H9 (cell line): ENCODE measurements around the gene COL4A2. TPM values are rescaled to one million over a fixed set of nuclear protein-coding genes. Genes with fewer than 3 reads are reported as not detected.
A peak's percentile ranks its signal among the peaks of the same experiment; 100 is the strongest.

ENCODE experiments used
- DNase-seq: peaks from one replicate; pipeline ENCODE4 v3.0.0-alpha.2; 2017
- H2AFZ ChIP-seq: one replicate; pipeline ENCODE4 v1.6.1; 2013; ENCODE audit warnings: mild to moderate bottlenecking, low read length, control low read depth, moderate library complexity
- H2AK5ac ChIP-seq: 2 replicates; pipeline ENCODE4 v1.6.1; 2013; ENCODE audit warnings: low read length, control low read depth, mixed read lengths; ENCODE audit not compliant: insufficient read length
- H2BK120ac ChIP-seq: one replicate; pipeline ENCODE4 v1.6.1; 2013; ENCODE audit warnings: low read depth, mild to moderate bottlenecking, low read length, control low read depth, inconsistent platforms; ENCODE audit not compliant: poor library complexity, severe bottlenecking
- H2BK12ac ChIP-seq: 2 replicates; pipeline ENCODE4 v1.6.1; 2013; ENCODE audit warnings: low read length, control low read depth, mixed read lengths, low read depth; ENCODE audit not compliant: insufficient read length
- H2BK15ac ChIP-seq: 2 replicates; pipeline ENCODE4 v1.6.1; 2013; ENCODE audit warnings: low read depth, low read length, control low read depth
- H2BK20ac ChIP-seq: one replicate; pipeline ENCODE4 v1.6.1; 2013; ENCODE audit warnings: low read depth, mild to moderate bottlenecking, low read length, control low read depth, inconsistent platforms; ENCODE audit not compliant: poor library complexity, severe bottlenecking
- H2BK5ac ChIP-seq: 2 replicates; pipeline ENCODE4 v1.6.1; 2013; ENCODE audit warnings: low read length, control low read depth, mixed read lengths; ENCODE audit not compliant: insufficient read length
- H3K14ac ChIP-seq: 2 replicates; pipeline ENCODE4 v1.6.1; 2013; ENCODE audit warnings: low read length, control low read depth; ENCODE audit not compliant: insufficient read depth
- H3K18ac ChIP-seq: 2 replicates; pipeline ENCODE4 v1.6.1; 2013; ENCODE audit warnings: low read depth, mild to moderate bottlenecking, mixed read lengths, low read length, control low read depth; ENCODE audit not compliant: insufficient read length
- H3K23ac ChIP-seq: 2 replicates; pipeline ENCODE4 v1.6.1; 2013; ENCODE audit warnings: low read length, control low read depth, mixed read lengths, low read depth; ENCODE audit not compliant: insufficient read length
- H3K23me2 ChIP-seq: 2 replicates; pipeline ENCODE4 v1.6.1; 2013; ENCODE audit warnings: low read depth, mild to moderate bottlenecking, mixed read lengths, low read length, control low read depth; ENCODE audit not compliant: insufficient read length, poor library complexity, severe bottlenecking
- H3K27ac ChIP-seq: 2 replicates; pipeline ENCODE4 v1.5.1; 2013; ENCODE audit warnings: low read length, control low read depth, mixed read lengths, low read depth; ENCODE audit not compliant: insufficient read length
- H3K27me3 ChIP-seq: 2 replicates; pipeline ENCODE4 v1.6.1; 2013; ENCODE audit warnings: low read length, control low read depth, inconsistent platforms; ENCODE audit not compliant: insufficient read depth
- H3K4ac ChIP-seq: 2 replicates; pipeline ENCODE4 v1.6.1; 2013; ENCODE audit warnings: low read depth, mild to moderate bottlenecking, control low read depth, inconsistent platforms, low read length, moderate library complexity
- H3K4me1 ChIP-seq: 2 replicates; pipeline ENCODE4 v1.6.1; 2013; ENCODE audit warnings: low read length, control low read depth, inconsistent platforms; ENCODE audit not compliant: insufficient read depth
- H3K4me2 ChIP-seq: 2 replicates; pipeline ENCODE4 v1.6.1; 2013; ENCODE audit warnings: low read length, control low read depth, mixed read lengths; ENCODE audit not compliant: insufficient read length, insufficient read depth
- H3K56ac ChIP-seq: 2 replicates; pipeline ENCODE4 v1.6.1; 2013; ENCODE audit warnings: low read depth, mild to moderate bottlenecking, mixed read lengths, low read length, control low read depth; ENCODE audit not compliant: insufficient read length
- H3K79me1 ChIP-seq: 2 replicates; pipeline ENCODE4 v1.6.1; 2013; ENCODE audit warnings: low read depth, mild to moderate bottlenecking, moderate library complexity, low read length, control low read depth, inconsistent platforms; ENCODE audit not compliant: insufficient read depth, poor library complexity, severe bottlenecking
- H3K79me2 ChIP-seq: 2 replicates; pipeline ENCODE4 v1.6.1; 2013; ENCODE audit warnings: low read length, control low read depth, inconsistent platforms; ENCODE audit not compliant: insufficient read depth
- H3K9ac ChIP-seq: 2 replicates; pipeline ENCODE4 v1.6.1; 2013; ENCODE audit warnings: low read length, control low read depth, mixed read lengths; ENCODE audit not compliant: insufficient read length; ENCODE audit errors: extremely low read depth
- H3K9me3 ChIP-seq: one replicate; pipeline ENCODE4 v1.6.1; 2013; ENCODE audit warnings: low read depth, low read length, inconsistent platforms; ENCODE audit not compliant: control insufficient read depth
- H3T11ph ChIP-seq: one replicate; pipeline ENCODE4 v1.6.1; 2013; ENCODE audit warnings: mild to moderate bottlenecking, low read length, control low read depth, inconsistent platforms
- H4K20me1 ChIP-seq: one replicate; pipeline ENCODE4 v1.6.1; 2013; ENCODE audit not compliant: control insufficient read depth, insufficient read length, insufficient read depth
- H4K5ac ChIP-seq: 2 replicates; pipeline ENCODE4 v1.6.1; 2013; ENCODE audit warnings: low read depth, mild to moderate bottlenecking, mixed read lengths, low read length, control low read depth; ENCODE audit not compliant: insufficient read length
- H4K8ac ChIP-seq: replicated peaks from 2 replicates; pipeline ENCODE4 v1.6.1; 2013; ENCODE audit warnings: low read length, control low read depth, mixed read lengths, low read depth; ENCODE audit not compliant: insufficient read length
- H4K91ac ChIP-seq: 2 replicates; pipeline ENCODE4 v1.6.1; 2013; ENCODE audit warnings: low read depth, mild to moderate bottlenecking, moderate library complexity, mixed read lengths, low read length, control low read depth; ENCODE audit not compliant: insufficient read length
- H3K27ac Mint-ChIP-seq, 3 experiments: 2 replicates in 2 of 3; 3 replicates in 1 of 3; pipeline ENCODE4 v1.8.0; 2020 to 2021; ENCODE audit warnings: mixed read lengths in 3 of 3, mild to moderate bottlenecking in 1 of 3, moderate library complexity in 1 of 3
- H3K27me3 Mint-ChIP-seq: 2 replicates; pipeline ENCODE4 v1.8.0; 2021; ENCODE audit warnings: low read depth, mild to moderate bottlenecking, moderate library complexity, mixed read lengths
- H3K36me3 Mint-ChIP-seq, 3 experiments: 2 replicates in 2 of 3; 3 replicates in 1 of 3; pipeline ENCODE4 v1.8.0; 2020 to 2021; ENCODE audit warnings: low read depth in 3 of 3, mixed read lengths in 3 of 3; ENCODE audit not compliant: insufficient read depth in 1 of 3
- H3K4me1 Mint-ChIP-seq, 2 experiments: 2 replicates each; pipeline ENCODE4 v1.8.0; 2020; ENCODE audit warnings: mixed read lengths in 2 of 2
- H3K4me3 Mint-ChIP-seq, 2 experiments: 2 replicates in 1 of 2; 3 replicates in 1 of 2; pipeline ENCODE4 v1.8.0; 2020 to 2021; ENCODE audit warnings: mild to moderate bottlenecking in 2 of 2, mixed read lengths in 2 of 2, moderate library complexity in 1 of 2
- H3K9me3 Mint-ChIP-seq, 2 experiments: 2 replicates in 1 of 2; 3 replicates in 1 of 2; pipeline ENCODE4 v1.8.0; 2020; ENCODE audit warnings: mild to moderate bottlenecking in 2 of 2, mixed read lengths in 2 of 2, moderate library complexity in 1 of 2
- CTCF ChIP-seq: fragments of 200-600 bp; sonication (generic); conservative IDR thresholded peaks from 3 replicates; pipeline ENCODE4 v1.8.0; 2021; ENCODE audit warnings: antibody characterized with exemption, mild to moderate bottlenecking
- WGBS: extraction: QIAGEN DNeasy Blood & Tissue Kit; methylation state at CpG from one replicate; pipeline ENCODE4 v1.1.7; 2013; ENCODE audit warnings: missing lambda C conversion rate, low lambda C conversion rate, mixed read lengths; ENCODE audit not compliant: insufficient read length; ENCODE audit errors: extremely low coverage; 5-methylcytosine and 5-hydroxymethylcytosine counted together
- total RNA-seq: library from RNA; stranded (reverse); gene quantifications from 2 replicates; pipeline ENCODE4 v1.2.1, GENCODE V29; 2021

Gene COL4A2
- total RNA-seq, 1 experiment from 2014 or later = 76.5 TPM

GRCh38 chr13:110436276-110436675, 129.2 kb downstream of the COL4A2 start:
- no peak overlapping the region for H3K23ac ChIP-seq
- Mint-ChIP-seq H3K36me3 (peaks cover 16 to 47% (median 36%) of the 10 kb centered on the region in 3 experiments; a peak in 6 of 7 replicates), H3K27ac (peak overlapping the region in 1 of 3 experiments; percentile 14; a peak in 2 of 7 replicates), H3K4me3 (no peak overlapping the region), H3K4me1 (peaks cover 3 to 5% of the 10 kb centered on the region in 2 experiments; a peak in 3 of 4 replicates), H3K9me3 (no peaks in the 10 kb centered on the region; a peak in 1 of 5 replicates), H3K27me3 (no peaks in the 10 kb centered on the region)
- no peak overlapping the region for H3K56ac ChIP-seq
- H4K91ac ChIP-seq = no peak overlapping the region
- no peak overlapping the region for H3K4ac ChIP-seq
- no peak overlapping the region for H3T11ph ChIP-seq
- H2BK5ac ChIP-seq = no peak overlapping the region
- H2BK12ac ChIP-seq = no peak overlapping the region
- H2BK20ac ChIP-seq = no peak overlapping the region
- no peaks in the 10 kb centered on the region for H3K27me3 ChIP-seq
- WGBS = no CpG with 5 or more reads among the region's 9 CpGs
- H3K4me2 ChIP-seq = no peak overlapping the region
- H4K5ac ChIP-seq = no peak overlapping the region
- H2AFZ ChIP-seq = no peak overlapping the region
- no peak overlapping the region for H3K18ac ChIP-seq
- H3K27ac ChIP-seq = no peak overlapping the region
- no peaks in the 10 kb centered on the region for H3K4me1 ChIP-seq
- no peak overlapping the region for H2AK5ac ChIP-seq
- no peak overlapping the region for H3K14ac ChIP-seq
- no peaks in the 10 kb centered on the region for H3K79me1 ChIP-seq
- H3K79me2 ChIP-seq = no peaks in the 10 kb centered on the region
- H2BK15ac ChIP-seq = no peak overlapping the region
- no peak for DNase-seq
- no peaks in the 10 kb centered on the region for H3K9me3 ChIP-seq
- H4K20me1 ChIP-seq = no peaks in the 10 kb centered on the region
- no peak for TF ChIP-seq CTCF
- H3K9ac ChIP-seq = no peak overlapping the region
- H4K8ac ChIP-seq = no peak overlapping the region
- H3K23me2 ChIP-seq = no peaks in the 10 kb centered on the region
- H2BK120ac ChIP-seq = no peak overlapping the region
